AG08396 (cell line): ENCODE measurements around the gene UVSSA.

Experiments
- DNase-seq: peaks from one replicate; pipeline ENCODE4 v3.0.0; 2012; ENCODE audit warnings: low spot score, mixed read lengths

Gene UVSSA

GRCh38 chr4:1395941-1396805 is 49.2 kb downstream of the UVSSA start:
- DNase-seq = no peak

- no peak for DNase-seq
Measured at GRCh38 chr4:1396806-1397455, 49.9 kb downstream of the UVSSA start.

GRCh38 chr4:1398681-1399507 is 51.9 kb downstream of the UVSSA start:
- DNase-seq = no peak

- DNase-seq = no peak
Measured at GRCh38 chr4:1399508-1400190, 52.6 kb downstream of the UVSSA start.

GRCh38 chr4:1400191-1400805 is 53.3 kb downstream of the UVSSA start:
- DNase-seq = peak; percentile 8

GRCh38 chr4:1400831-1401408 is 53.9 kb downstream of the UVSSA start:
- peak; percentile 21 for DNase-seq

GRCh38 chr4:1401409-1402020 is 54.5 kb downstream of the UVSSA start:
- DNase-seq = peak; percentile 23

- no peak for DNase-seq
Measured at GRCh38 chr4:1402021-1402515, 55.1 kb downstream of the UVSSA start.

GRCh38 chr4:1402516-1403091 is 55.6 kb downstream of the UVSSA start:
- peak; percentile 36 for DNase-seq

- DNase-seq = peak; percentile 6
Measured at GRCh38 chr4:1403177-1403583, 56.2 kb downstream of the UVSSA start.

- peak; percentile 36 for DNase-seq
Measured at GRCh38 chr4:1403591-1404572, 56.9 kb downstream of the UVSSA start.

GRCh38 chr4:1404573-1405253 is 57.7 kb downstream of the UVSSA start:
- peak; percentile 25 for DNase-seq

- DNase-seq = peak; percentile 21
Measured at GRCh38 chr4:1405254-1405635, 58.2 kb downstream of the UVSSA start.

GRCh38 chr4:1405636-1406393 is 58.8 kb downstream of the UVSSA start:
- DNase-seq = peak; percentile 22

- DNase-seq = no peak
Measured at GRCh38 chr4:1406394-1406980, 59.5 kb downstream of the UVSSA start, which contains the start of gene NKX1-1. Gene NKX1-1 (minus strand): TSS chr4:1406442. CDS start chr4:1406442, 0 bp downstream.

GRCh38 chr4:1406981-1407656 is 60.1 kb downstream of the UVSSA start:
- DNase-seq = peak; percentile 18
